Hepatocyte (in vitro differentiated cells): ENCODE measurements around the gene PCBP1. TPM values are rescaled to one million over a fixed set of nuclear protein-coding genes. Genes with fewer than 3 reads are reported as not detected.
A peak's percentile ranks its signal among the peaks of the same experiment; 100 is the strongest.
"Not testable (repeated sequence)": the region's sequence is repeated elsewhere in the genome, so short reads cannot be mapped to it uniquely, and the experiment has no call there.

ENCODE experiments used
- DNase-seq: peaks from one replicate; pipeline ENCODE4 v3.0.0-alpha.2; 2016; ENCODE audit warnings: low spot score
- H2AFZ ChIP-seq: fragments of 200-600 bp; sonication (generic); 2 replicates; pipeline ENCODE4 v1.6.0; 2016; ENCODE audit warnings: antibody characterized with exemption, mild to moderate bottlenecking
- H3K27ac ChIP-seq: fragments of 200-600 bp; sonication (generic); 2 replicates; pipeline ENCODE4 v1.5.1; 2016; ENCODE audit warnings: mild to moderate bottlenecking
- H3K27me3 ChIP-seq: fragments of 200-600 bp; sonication (generic); 2 replicates; pipeline ENCODE4 v1.6.1; 2016
- H3K36me3 ChIP-seq: fragments of 200-600 bp; sonication (generic); replicated peaks from 2 replicates; pipeline ENCODE4 v1.5.1; 2016; ENCODE audit warnings: low read depth; ENCODE audit not compliant: insufficient read depth
- H3K4me1 ChIP-seq: fragments of 200-600 bp; sonication (generic); 2 replicates; pipeline ENCODE4 v1.5.1; 2016; ENCODE audit warnings: mild to moderate bottlenecking, moderate library complexity; ENCODE audit not compliant: insufficient read depth
- H3K4me2 ChIP-seq: fragments of 200-600 bp; sonication (generic); 2 replicates; pipeline ENCODE4 v1.6.0; 2016
- H3K4me3 ChIP-seq: fragments of 200-600 bp; sonication (generic); 2 replicates; pipeline ENCODE4 v1.5.1; 2016; ENCODE audit warnings: mild to moderate bottlenecking
- H3K79me2 ChIP-seq: fragments of 200-600 bp; sonication (generic); 2 replicates; pipeline ENCODE4 v1.6.0; 2017; ENCODE audit warnings: mild to moderate bottlenecking
- H3K9me2 ChIP-seq: fragments of 200-600 bp; sonication (generic); replicated peaks from 2 replicates; pipeline ENCODE4 v1.6.0; 2017; ENCODE audit warnings: mild to moderate bottlenecking; ENCODE audit not compliant: insufficient read depth
- H3K9me3 ChIP-seq: fragments of 200-600 bp; sonication (generic); 2 replicates; pipeline ENCODE4 v1.5.1; 2016; ENCODE audit warnings: low read depth, mild to moderate bottlenecking
- H4K20me1 ChIP-seq: fragments of 200-600 bp; sonication (generic); 2 replicates; pipeline ENCODE4 v1.6.0; 2016; ENCODE audit warnings: mild to moderate bottlenecking; ENCODE audit not compliant: insufficient read depth, poor library complexity, severe bottlenecking
- EZH2 ChIP-seq: fragments of 200-600 bp; sonication (generic); IDR thresholded peaks from 2 replicates; pipeline ENCODE4 v1.6.1; 2016; ENCODE audit warnings: antibody characterized with exemption, mild to moderate bottlenecking, borderline replicate concordance
- EZH2phosphoT487 ChIP-seq: fragments of 200-600 bp; sonication (generic); IDR thresholded peaks from one replicate; pipeline ENCODE4 v1.6.1; 2018; ENCODE audit warnings: antibody characterized with exemption, mild to moderate bottlenecking, low read depth, moderate library complexity; ENCODE audit not compliant: unreplicated experiment, severe bottlenecking
- WGBS: methylation state at CpG from one replicate; pipeline ENCODE4 v1.1.6; 2016; ENCODE audit warnings: low lambda C conversion rate; ENCODE audit errors: missing lambda C conversion rate; 5-methylcytosine and 5-hydroxymethylcytosine counted together
- polyA plus RNA-seq: library from polyadenylated mRNA; unstranded; fragments of >200 nt; fragmentation: Nextera tagmentation; extraction: Ambion mirVana; gene quantifications from 2 replicates; pipeline ENCODE4 v1.2.1, GENCODE V29; 2016
- total RNA-seq: library from RNA; depleted of rRNA; stranded (reverse); fragments of >200 nt; gene quantifications from 2 replicates; pipeline ENCODE4 v1.2.3, GENCODE V29; 2014
- TF ChIP-seq, protein P1 (sequence below): fragments of 200-600 bp; sonication (generic); IDR thresholded peaks from 2 replicates; pipeline ENCODE4 v1.5.1; 2016; ENCODE audit warnings: antibody characterized with exemption, mild to moderate bottlenecking; ENCODE audit not compliant: poor library complexity

PCBP1 gene
- total and polyA plus RNA-seq, 2 experiments from 2014 or later, result 97.1 to 183 TPM

DNA sequence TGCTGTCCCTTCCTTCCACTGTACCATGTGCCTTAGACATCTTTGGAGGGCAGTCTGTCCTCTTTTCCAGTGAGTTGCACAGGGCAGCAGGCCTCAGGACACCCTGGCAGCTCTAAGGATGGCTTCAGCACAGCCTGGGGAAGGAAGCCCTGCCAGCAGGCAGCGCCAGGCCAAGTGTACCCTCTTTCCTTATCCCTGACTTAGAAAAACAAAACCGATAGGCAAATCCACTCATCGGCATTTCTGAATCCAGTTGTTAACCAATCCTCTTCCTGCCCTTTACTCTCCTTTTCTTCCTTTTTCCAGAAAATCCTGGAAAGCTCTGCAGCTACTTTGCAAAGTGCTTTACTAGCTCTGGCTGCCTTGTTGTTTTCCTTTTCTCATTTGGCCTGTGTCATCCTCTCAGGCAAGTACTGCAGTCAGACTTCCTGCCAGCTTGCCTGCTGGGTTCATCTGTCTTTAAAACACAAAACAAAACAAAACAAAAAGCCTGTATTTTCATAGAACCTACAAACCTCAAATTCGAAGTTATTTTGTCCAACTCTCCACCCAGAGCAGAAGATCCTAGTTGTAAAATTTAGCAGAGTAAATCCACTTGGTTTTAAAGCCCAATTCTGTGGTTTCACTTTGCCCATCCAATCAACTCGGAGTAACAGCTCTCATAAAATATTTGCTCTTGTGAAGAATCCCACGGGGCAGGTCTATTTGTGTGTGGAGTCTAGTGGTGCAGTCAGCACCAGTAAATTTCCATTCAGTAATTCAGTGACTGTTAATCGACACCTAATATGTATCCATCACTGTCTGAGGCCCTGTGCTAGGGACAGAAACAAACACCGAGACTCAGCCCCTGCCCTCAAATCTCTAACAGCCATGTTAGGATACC is 45.2 kb downstream of the PCBP1 start:
- Histone ChIP-seq H3K4me3 (peak overlapping the region; percentile 18), H3K36me3 (no peaks in the 10 kb centered on the region), H3K9me2 (no peaks in the 10 kb centered on the region), H4K20me1 (no peaks in the 10 kb centered on the region), H3K27me3 (no peaks in the 10 kb centered on the region), H3K79me2 (no peaks in the 10 kb centered on the region), H2AFZ (peak overlapping the region; percentile 39), H3K4me1 (peaks cover 34% of the 10 kb centered on the region), H3K9me3 (no peaks in the 10 kb centered on the region), H3K27ac (peak overlapping the region; percentile 93), H3K4me2 (peak overlapping the region; percentile 76)
- 26% methylated on average over 8 of the region's 8 CpGs for WGBS
- TF ChIP-seq EZH2phosphoT487 (no peak), EZH2 (no peak)
- TF ChIP-seq, protein P1, sequence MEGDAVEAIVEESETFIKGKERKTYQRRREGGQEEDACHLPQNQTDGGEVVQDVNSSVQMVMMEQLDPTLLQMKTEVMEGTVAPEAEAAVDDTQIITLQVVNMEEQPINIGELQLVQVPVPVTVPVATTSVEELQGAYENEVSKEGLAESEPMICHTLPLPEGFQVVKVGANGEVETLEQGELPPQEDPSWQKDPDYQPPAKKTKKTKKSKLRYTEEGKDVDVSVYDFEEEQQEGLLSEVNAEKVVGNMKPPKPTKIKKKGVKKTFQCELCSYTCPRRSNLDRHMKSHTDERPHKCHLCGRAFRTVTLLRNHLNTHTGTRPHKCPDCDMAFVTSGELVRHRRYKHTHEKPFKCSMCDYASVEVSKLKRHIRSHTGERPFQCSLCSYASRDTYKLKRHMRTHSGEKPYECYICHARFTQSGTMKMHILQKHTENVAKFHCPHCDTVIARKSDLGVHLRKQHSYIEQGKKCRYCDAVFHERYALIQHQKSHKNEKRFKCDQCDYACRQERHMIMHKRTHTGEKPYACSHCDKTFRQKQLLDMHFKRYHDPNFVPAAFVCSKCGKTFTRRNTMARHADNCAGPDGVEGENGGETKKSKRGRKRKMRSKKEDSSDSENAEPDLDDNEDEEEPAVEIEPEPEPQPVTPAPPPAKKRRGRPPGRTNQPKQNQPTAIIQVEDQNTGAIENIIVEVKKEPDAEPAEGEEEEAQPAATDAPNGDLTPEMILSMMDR, result no peak
- peak; percentile 52 for DNase-seq

DNA sequence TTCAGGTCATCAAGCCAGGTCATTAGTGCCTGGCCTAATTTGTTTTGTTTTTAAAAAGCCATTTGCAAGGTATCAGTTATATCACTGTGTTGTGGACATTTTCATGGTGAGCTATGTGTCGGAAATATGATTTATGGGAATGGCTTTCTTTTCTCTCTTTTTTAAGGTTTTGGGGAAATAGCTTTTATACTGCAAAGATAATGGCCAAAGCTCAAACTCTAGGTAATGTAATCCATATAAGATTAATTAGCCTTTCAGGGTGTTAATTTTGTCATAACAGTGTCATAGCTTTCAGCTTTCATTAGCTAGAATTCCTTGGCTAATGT is 45.8 kb downstream of the PCBP1 start:
- Histone ChIP-seq H4K20me1 (no peaks in the 10 kb centered on the region), H2AFZ (peak overlapping the region; percentile 39), H3K27me3 (no peaks in the 10 kb centered on the region), H3K36me3 (no peaks in the 10 kb centered on the region), H3K4me1 (peaks cover 29% of the 10 kb centered on the region), H3K9me3 (no peaks in the 10 kb centered on the region), H3K4me3 (no peak overlapping the region), H3K27ac (peak overlapping the region; percentile 93), H3K9me2 (no peaks in the 10 kb centered on the region), H3K4me2 (peak overlapping the region; percentile 76), H3K79me2 (no peaks in the 10 kb centered on the region)
- WGBS, result 81% methylated on average over 1 of the region's 1 CpG
- no peak for DNase-seq
- TF ChIP-seq, protein P1, result no peak
- TF ChIP-seq EZH2 (no peak), EZH2phosphoT487 (no peak)

DNA sequence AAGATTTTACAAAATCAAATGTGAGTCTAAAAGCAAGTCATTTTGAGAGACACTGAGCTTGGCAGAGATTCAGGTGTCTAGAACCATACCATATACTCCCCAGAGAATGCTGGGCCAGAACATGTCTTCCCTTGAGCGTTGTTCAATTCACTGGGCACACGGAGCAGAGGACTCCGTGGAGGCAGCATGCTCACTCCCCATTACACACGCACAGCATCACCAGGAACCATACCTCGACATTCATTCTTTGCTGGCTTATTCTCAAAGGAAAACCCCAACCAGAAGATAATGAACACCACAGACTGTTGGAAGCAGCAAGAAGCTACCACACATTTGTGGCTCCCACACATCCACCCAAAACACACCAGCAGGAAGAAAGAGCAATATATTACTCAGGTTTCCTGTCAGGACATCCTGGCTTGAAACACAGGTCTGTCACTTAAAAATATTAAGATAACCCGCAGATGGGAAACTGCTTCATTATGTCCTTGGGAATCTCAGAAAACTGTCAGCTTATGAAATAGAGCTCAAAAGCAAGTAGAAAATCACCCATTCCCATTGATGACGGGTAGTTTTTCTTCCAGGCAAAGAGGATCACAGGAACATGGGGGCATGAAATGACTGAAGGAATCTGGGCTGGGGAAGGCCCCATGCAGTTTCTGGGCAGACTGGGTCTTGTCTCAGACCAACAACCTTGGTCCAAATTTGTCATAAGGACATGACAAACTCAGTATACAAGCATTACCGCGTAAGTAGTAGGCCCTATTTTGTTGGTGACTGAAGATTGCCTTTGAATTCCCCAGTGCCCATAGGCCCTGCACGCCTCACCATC is 46.4 kb downstream of the PCBP1 start:
- no peak for DNase-seq
- WGBS, result 89% methylated on average over 10 of the region's 10 CpGs
- H3K9me2 ChIP-seq, result no peaks in the 10 kb centered on the region
- H3K27me3 ChIP-seq, result no peaks in the 10 kb centered on the region
- H3K9me3 ChIP-seq, result no peaks in the 10 kb centered on the region
- TF ChIP-seq, protein P1, result no peak
- TF ChIP-seq EZH2 (no peak), EZH2phosphoT487 (no peak)
- peaks cover 29% of the 10 kb centered on the region for H3K4me1 ChIP-seq
- H4K20me1 ChIP-seq, result no peaks in the 10 kb centered on the region
- no peak overlapping the region for H3K4me3 ChIP-seq
- peak overlapping the region; percentile 93 for H3K27ac ChIP-seq
- peak overlapping the region; percentile 39 for H2AFZ ChIP-seq
- H3K79me2 ChIP-seq, result no peaks in the 10 kb centered on the region
- H3K36me3 ChIP-seq, result no peaks in the 10 kb centered on the region
- H3K4me2 ChIP-seq, result no peak overlapping the region

DNA sequence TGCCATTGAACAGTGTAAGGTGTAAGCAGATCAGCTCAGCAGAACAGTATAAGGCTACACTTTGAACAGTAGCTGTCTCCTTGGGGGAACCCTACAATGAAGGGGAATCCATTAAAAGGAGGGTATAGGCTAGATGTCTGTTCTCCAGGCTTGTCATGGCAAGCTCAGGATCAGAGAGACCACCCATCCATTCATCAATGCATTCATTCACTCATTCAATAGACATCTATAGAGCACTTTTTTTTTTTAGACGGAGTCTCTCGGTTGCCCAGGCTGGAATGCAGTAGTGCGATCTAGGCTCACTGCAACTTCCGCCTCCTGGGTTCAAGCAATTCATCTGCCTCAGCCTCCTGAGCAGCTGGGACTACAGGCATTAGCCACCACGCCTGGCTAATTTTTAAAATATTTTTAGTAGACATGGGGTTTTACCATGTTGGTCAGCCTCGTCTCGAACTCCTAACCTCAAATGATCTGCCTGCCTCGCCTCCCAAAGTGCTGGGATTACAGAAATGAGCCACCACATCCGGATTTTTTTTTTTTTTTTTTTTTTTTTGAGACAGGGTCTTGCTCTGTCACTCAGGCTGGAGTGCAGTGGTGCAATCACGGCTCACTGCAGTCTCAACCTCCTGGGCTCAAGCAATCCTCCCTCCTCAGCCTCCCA is 47.2 kb downstream of the PCBP1 start:
- H3K27me3 ChIP-seq, H2AFZ ChIP-seq, H3K9me2 ChIP-seq, H3K36me3 ChIP-seq, H3K4me3 ChIP-seq, H3K79me2 ChIP-seq, H3K4me2 ChIP-seq, H3K9me3 ChIP-seq, H4K20me1 ChIP-seq, DNase-seq: not testable (repeated sequence)
- Histone ChIP-seq H3K4me1 (peaks cover 29% of the 10 kb centered on the region), H3K27ac (peak overlapping the region; percentile 93)
- WGBS, result 95% methylated on average over 10 of the region's 10 CpGs
